Lower leg skin (tissue), 3 donors: ENCODE measurements around the gene MRPL33.

Experiments used
- POLR2A ChIP-seq, 2 donors: fragments of 450-650 bp; IDR thresholded peaks; one replicate each; pipeline ENCODE4 v1.6.1; 2016 to 2017; ENCODE audit warnings: antibody characterized with exemption in 2 of 2, mild to moderate bottlenecking in 1 of 2, moderate library complexity in 1 of 2
- TF ChIP-seq, protein P1 (sequence below), 3 donors: fragments of 450-650 bp; IDR thresholded peaks; one replicate each; pipeline ENCODE4 v1.5.1; 2016; ENCODE audit warnings: antibody characterized with exemption in 3 of 3, mild to moderate bottlenecking in 3 of 3, moderate library complexity in 2 of 3

DNA sequence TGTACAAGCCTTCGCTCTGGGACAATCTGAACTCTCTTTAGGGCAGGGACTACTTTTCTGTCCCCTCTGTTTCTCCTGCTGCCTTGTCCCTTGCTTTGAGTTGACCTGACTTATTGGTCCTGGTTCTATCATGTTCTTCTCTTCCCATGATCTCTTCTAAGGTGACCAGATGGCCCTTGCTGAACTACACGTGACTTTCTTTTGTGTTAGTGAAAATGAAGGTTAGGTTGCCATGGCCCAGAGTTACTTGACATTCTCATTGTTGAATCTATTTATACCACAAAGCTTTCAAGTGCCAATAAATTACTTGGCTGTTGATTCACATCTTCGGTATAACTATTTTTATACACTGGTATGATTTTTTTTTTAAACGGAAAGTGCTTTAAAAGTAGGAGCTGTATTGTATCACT is 24.4 kb downstream of the MRPL33 start:
- TF ChIP-seq, protein P1, sequence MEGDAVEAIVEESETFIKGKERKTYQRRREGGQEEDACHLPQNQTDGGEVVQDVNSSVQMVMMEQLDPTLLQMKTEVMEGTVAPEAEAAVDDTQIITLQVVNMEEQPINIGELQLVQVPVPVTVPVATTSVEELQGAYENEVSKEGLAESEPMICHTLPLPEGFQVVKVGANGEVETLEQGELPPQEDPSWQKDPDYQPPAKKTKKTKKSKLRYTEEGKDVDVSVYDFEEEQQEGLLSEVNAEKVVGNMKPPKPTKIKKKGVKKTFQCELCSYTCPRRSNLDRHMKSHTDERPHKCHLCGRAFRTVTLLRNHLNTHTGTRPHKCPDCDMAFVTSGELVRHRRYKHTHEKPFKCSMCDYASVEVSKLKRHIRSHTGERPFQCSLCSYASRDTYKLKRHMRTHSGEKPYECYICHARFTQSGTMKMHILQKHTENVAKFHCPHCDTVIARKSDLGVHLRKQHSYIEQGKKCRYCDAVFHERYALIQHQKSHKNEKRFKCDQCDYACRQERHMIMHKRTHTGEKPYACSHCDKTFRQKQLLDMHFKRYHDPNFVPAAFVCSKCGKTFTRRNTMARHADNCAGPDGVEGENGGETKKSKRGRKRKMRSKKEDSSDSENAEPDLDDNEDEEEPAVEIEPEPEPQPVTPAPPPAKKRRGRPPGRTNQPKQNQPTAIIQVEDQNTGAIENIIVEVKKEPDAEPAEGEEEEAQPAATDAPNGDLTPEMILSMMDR (IDR thresholded peaks at IDR 0.05), result no peak
- TF ChIP-seq POLR2A (IDR thresholded peaks at IDR 0.05), result no peak
